Activated naive CD8-positive, alpha-beta T cell (primary cell): ENCODE data around the gene CTNND2.

Experiments used
- H3K27ac Mint-ChIP-seq: one replicate; pipeline ENCODE4 v1.8.0; 2021; ENCODE audit warnings: mixed read lengths
- H3K27me3 Mint-ChIP-seq: one replicate; pipeline ENCODE4 v1.8.0; 2021; ENCODE audit warnings: mixed read lengths
- H3K36me3 Mint-ChIP-seq: one replicate; pipeline ENCODE4 v1.8.0; 2021; ENCODE audit warnings: mixed read lengths
- H3K4me1 Mint-ChIP-seq: one replicate; pipeline ENCODE4 v1.8.0; 2021; ENCODE audit warnings: low read depth, mixed read lengths
- H3K4me3 Mint-ChIP-seq: one replicate; pipeline ENCODE4 v1.8.0; 2021; ENCODE audit warnings: mild to moderate bottlenecking, mixed read lengths
- H3K9me3 Mint-ChIP-seq: one replicate; pipeline ENCODE4 v1.8.0; 2021; ENCODE audit warnings: low read depth, mixed read lengths

CTNND2 gene

GRCh38 chr5:11150976-11151375, 753.3 kb downstream of the CTNND2 start:
- Mint-ChIP-seq H3K27me3 (no peaks in the 10 kb centered on the region), H3K4me3 (no peak overlapping the region), H3K27ac (no peak overlapping the region), H3K4me1 (no peaks in the 10 kb centered on the region), H3K9me3 (no peaks in the 10 kb centered on the region), H3K36me3 (no peaks in the 10 kb centered on the region)

- H3K27me3 Mint-ChIP-seq, result no peaks in the 10 kb centered on the region
- H3K36me3 Mint-ChIP-seq, result no peaks in the 10 kb centered on the region
- peaks cover 2% of the 10 kb centered on the region for H3K4me1 Mint-ChIP-seq
- no peak overlapping the region for H3K27ac Mint-ChIP-seq
- no peaks in the 10 kb centered on the region for H3K9me3 Mint-ChIP-seq
- no peak overlapping the region for H3K4me3 Mint-ChIP-seq
These were observed 755.3 kb downstream of the CTNND2 start for GRCh38 chr5:11148810-11149539.

GRCh38 chr5:11146171-11146570, 758.1 kb downstream of the CTNND2 start:
- Mint-ChIP-seq H3K36me3 (no peaks in the 10 kb centered on the region), H3K27me3 (no peaks in the 10 kb centered on the region)

GRCh38 chr5:11143456-11144267, 760.6 kb downstream of the CTNND2 start:
- H3K4me3 Mint-ChIP-seq, result no peak overlapping the region

More at GRCh38 chr5:11146171-11146570, 758.1 kb downstream of the CTNND2 start:
- Mint-ChIP-seq H3K27ac (no peak overlapping the region), H3K4me3 (no peak overlapping the region), H3K4me1 (peaks cover 5% of the 10 kb centered on the region), H3K9me3 (peaks cover 3% of the 10 kb centered on the region)

GRCh38 chr5:11139217-11139865, 764.9 kb downstream of the CTNND2 start:
- Mint-ChIP-seq H3K36me3 (no peaks in the 10 kb centered on the region), H3K4me1 (peaks cover 5% of the 10 kb centered on the region), H3K27me3 (no peaks in the 10 kb centered on the region), H3K4me3 (no peak overlapping the region), H3K27ac (no peak overlapping the region), H3K9me3 (peaks cover 3% of the 10 kb centered on the region)

More at GRCh38 chr5:11143456-11144267, 760.6 kb downstream of the CTNND2 start:
- no peaks in the 10 kb centered on the region for H3K36me3 Mint-ChIP-seq
- H3K27ac Mint-ChIP-seq, result peak overlapping the region; percentile 29
- peaks cover 5% of the 10 kb centered on the region for H3K4me1 Mint-ChIP-seq
- peaks cover 3% of the 10 kb centered on the region for H3K9me3 Mint-ChIP-seq
- H3K27me3 Mint-ChIP-seq, result no peaks in the 10 kb centered on the region

GRCh38 chr5:11130131-11130530, 774.1 kb downstream of the CTNND2 start:
- Mint-ChIP-seq H3K27me3 (peaks cover 5% of the 10 kb centered on the region), H3K36me3 (no peaks in the 10 kb centered on the region), H3K4me3 (no peak overlapping the region), H3K9me3 (no peaks in the 10 kb centered on the region), H3K4me1 (no peaks in the 10 kb centered on the region), H3K27ac (no peak overlapping the region)

GRCh38 chr5:11128021-11128420, 776.2 kb downstream of the CTNND2 start:
- H3K36me3 Mint-ChIP-seq, result no peaks in the 10 kb centered on the region
- H3K4me3 Mint-ChIP-seq, result no peak overlapping the region
- H3K4me1 Mint-ChIP-seq, result no peaks in the 10 kb centered on the region
- no peak overlapping the region for H3K27ac Mint-ChIP-seq
- no peaks in the 10 kb centered on the region for H3K9me3 Mint-ChIP-seq
- H3K27me3 Mint-ChIP-seq, result peaks cover 5% of the 10 kb centered on the region

GRCh38 chr5:11126844-11127243, 777.4 kb downstream of the CTNND2 start:
- no peak overlapping the region for H3K4me3 Mint-ChIP-seq
- no peaks in the 10 kb centered on the region for H3K4me1 Mint-ChIP-seq
- no peaks in the 10 kb centered on the region for H3K9me3 Mint-ChIP-seq
- H3K36me3 Mint-ChIP-seq, result no peaks in the 10 kb centered on the region
- no peak overlapping the region for H3K27ac Mint-ChIP-seq
- H3K27me3 Mint-ChIP-seq, result peaks cover 6% of the 10 kb centered on the region

GRCh38 chr5:11121885-11122284, 782.4 kb downstream of the CTNND2 start:
- Mint-ChIP-seq H3K27ac (no peak overlapping the region), H3K36me3 (no peaks in the 10 kb centered on the region), H3K9me3 (no peaks in the 10 kb centered on the region), H3K4me1 (no peaks in the 10 kb centered on the region), H3K4me3 (no peak overlapping the region), H3K27me3 (peaks cover 1% of the 10 kb centered on the region)

- Mint-ChIP-seq H3K36me3 (no peaks in the 10 kb centered on the region), H3K4me3 (no peak overlapping the region), H3K9me3 (no peaks in the 10 kb centered on the region), H3K4me1 (no peaks in the 10 kb centered on the region), H3K27me3 (peaks cover 4% of the 10 kb centered on the region), H3K27ac (no peak overlapping the region)
These were observed 794.1 kb downstream of the CTNND2 start for GRCh38 chr5:11110128-11110527.

GRCh38 chr5:11105696-11106095, 798.5 kb downstream of the CTNND2 start:
- no peaks in the 10 kb centered on the region for H3K9me3 Mint-ChIP-seq
- H3K36me3 Mint-ChIP-seq, result no peaks in the 10 kb centered on the region
- H3K4me1 Mint-ChIP-seq, result no peaks in the 10 kb centered on the region
- H3K27me3 Mint-ChIP-seq, result peaks cover 4% of the 10 kb centered on the region
- H3K27ac Mint-ChIP-seq, result no peak overlapping the region
- no peak overlapping the region for H3K4me3 Mint-ChIP-seq

GRCh38 chr5:11104651-11105112, 799.6 kb downstream of the CTNND2 start:
- peaks cover 4% of the 10 kb centered on the region for H3K27me3 Mint-ChIP-seq
- H3K27ac Mint-ChIP-seq, result no peak overlapping the region
- no peak overlapping the region for H3K4me3 Mint-ChIP-seq
- H3K9me3 Mint-ChIP-seq, result no peaks in the 10 kb centered on the region
- H3K4me1 Mint-ChIP-seq, result no peaks in the 10 kb centered on the region
- H3K36me3 Mint-ChIP-seq, result no peaks in the 10 kb centered on the region

GRCh38 chr5:11104210-11104609, 800.0 kb downstream of the CTNND2 start:
- H3K36me3 Mint-ChIP-seq, result no peaks in the 10 kb centered on the region
- no peak overlapping the region for H3K27ac Mint-ChIP-seq
- H3K4me3 Mint-ChIP-seq, result no peak overlapping the region
- no peaks in the 10 kb centered on the region for H3K9me3 Mint-ChIP-seq
- no peaks in the 10 kb centered on the region for H3K4me1 Mint-ChIP-seq
- peaks cover 4% of the 10 kb centered on the region for H3K27me3 Mint-ChIP-seq

- no peak overlapping the region for H3K27ac Mint-ChIP-seq
- no peaks in the 10 kb centered on the region for H3K36me3 Mint-ChIP-seq
- H3K9me3 Mint-ChIP-seq, result peaks cover 5% of the 10 kb centered on the region
- peaks cover 6% of the 10 kb centered on the region for H3K27me3 Mint-ChIP-seq
- no peak overlapping the region for H3K4me3 Mint-ChIP-seq
- H3K4me1 Mint-ChIP-seq, result no peaks in the 10 kb centered on the region
These were observed 820.1 kb downstream of the CTNND2 start for GRCh38 chr5:11084111-11084510.

GRCh38 chr5:11082404-11082945, 821.8 kb downstream of the CTNND2 start:
- Mint-ChIP-seq H3K4me3 (no peak overlapping the region), H3K27ac (no peak overlapping the region), H3K27me3 (peaks cover 3% of the 10 kb centered on the region), H3K9me3 (no peaks in the 10 kb centered on the region), H3K36me3 (no peaks in the 10 kb centered on the region), H3K4me1 (no peaks in the 10 kb centered on the region)
